ENCODE measurements around the gene ASPHD2.

ASPHD2 gene

DNA sequence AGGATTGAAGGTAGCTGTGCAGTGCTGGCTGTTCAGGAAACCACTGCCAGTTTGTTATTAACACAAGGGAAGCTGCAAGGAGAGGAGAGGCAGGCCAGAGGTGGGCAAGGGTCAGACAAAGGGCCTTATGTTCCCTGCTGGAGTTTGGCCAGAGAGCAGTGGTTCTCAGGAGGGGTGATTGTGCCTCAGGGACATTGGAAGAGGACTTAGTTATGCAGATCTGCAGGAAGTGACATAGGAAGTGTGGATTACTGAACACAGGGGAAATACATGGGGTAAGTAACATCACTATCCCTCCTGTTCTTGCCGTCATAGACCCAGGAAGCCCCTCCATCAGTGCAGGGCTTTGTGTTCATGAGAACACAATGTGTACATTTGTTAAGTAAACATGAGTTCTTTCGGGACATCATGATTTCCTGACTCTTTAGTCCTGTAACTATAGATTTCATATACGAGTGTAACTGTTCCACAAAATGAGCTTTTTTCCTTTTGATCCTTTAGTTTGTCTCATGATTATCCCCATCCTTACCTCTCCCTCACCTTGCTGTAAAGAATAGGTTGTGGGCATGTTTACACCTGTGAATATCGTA is 60.5 kb downstream of the ASPHD2 start:
- no peak for DNase-seq (ENCODE audit: extremely low read depth, low read depth)
- TF ChIP-seq, protein P1, sequence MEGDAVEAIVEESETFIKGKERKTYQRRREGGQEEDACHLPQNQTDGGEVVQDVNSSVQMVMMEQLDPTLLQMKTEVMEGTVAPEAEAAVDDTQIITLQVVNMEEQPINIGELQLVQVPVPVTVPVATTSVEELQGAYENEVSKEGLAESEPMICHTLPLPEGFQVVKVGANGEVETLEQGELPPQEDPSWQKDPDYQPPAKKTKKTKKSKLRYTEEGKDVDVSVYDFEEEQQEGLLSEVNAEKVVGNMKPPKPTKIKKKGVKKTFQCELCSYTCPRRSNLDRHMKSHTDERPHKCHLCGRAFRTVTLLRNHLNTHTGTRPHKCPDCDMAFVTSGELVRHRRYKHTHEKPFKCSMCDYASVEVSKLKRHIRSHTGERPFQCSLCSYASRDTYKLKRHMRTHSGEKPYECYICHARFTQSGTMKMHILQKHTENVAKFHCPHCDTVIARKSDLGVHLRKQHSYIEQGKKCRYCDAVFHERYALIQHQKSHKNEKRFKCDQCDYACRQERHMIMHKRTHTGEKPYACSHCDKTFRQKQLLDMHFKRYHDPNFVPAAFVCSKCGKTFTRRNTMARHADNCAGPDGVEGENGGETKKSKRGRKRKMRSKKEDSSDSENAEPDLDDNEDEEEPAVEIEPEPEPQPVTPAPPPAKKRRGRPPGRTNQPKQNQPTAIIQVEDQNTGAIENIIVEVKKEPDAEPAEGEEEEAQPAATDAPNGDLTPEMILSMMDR (IDR thresholded peaks at IDR 0.05; ENCODE audit: low read depth, low read length) = no peak

DNA sequence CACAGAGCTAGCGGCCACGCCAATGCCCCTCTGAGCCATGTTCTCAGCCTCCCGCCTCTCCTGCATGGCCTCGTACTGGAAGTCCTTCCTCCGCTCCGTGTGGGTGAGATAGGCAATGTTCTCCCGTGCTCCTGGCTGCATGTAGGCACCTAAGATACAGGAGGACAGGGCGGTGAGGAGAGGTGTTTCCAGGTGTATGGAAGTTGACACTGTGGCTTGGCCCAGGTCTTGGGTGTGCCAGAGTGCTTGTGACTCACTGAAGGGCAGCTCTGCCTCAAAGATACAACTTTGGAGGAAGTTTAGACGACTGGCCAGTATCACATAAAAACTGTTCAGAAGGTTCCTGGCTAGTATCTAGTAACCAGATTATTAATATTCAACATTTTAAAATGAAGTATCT is 63.2 kb downstream of the ASPHD2 start:
- no peak for DNase-seq (ENCODE audit: extremely low read depth, low read depth)
- TF ChIP-seq, protein P1 (IDR thresholded peaks at IDR 0.05; ENCODE audit: low read depth, low read length) = no peak

DNA sequence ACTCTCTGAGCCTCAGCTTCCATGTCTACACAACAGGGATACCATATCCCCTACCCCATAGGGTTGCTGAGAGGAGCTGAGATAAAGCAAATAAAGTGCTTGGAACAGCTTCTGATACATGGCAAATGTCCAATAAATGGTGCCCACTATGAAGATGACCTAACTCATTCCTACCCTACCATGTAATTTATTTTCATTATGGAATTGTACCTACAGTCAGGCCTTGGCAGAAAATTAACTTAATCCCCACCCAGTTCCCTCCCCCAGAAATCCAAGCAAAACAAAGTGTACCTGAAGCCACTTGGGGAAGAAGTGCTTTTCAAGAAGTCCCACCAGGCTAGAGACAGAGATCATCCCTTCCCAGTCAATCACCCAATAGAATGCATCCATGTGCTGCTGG is 65.4 kb downstream of the ASPHD2 start:
- DNase-seq (ENCODE audit: extremely low read depth, low read depth) = no peak
- TF ChIP-seq, protein P1 (IDR thresholded peaks at IDR 0.05; ENCODE audit: low read depth, low read length) = no peak
